ENCODE measurements around the gene PCLAF. TPM values are rescaled to one million over a fixed set of nuclear protein-coding genes. Genes with fewer than 3 reads are reported as not detected.

PCLAF gene
- total and polyA plus RNA-seq, 10 donors, result 1.7 to 83.3 (median 8.2) TPM

DNA sequence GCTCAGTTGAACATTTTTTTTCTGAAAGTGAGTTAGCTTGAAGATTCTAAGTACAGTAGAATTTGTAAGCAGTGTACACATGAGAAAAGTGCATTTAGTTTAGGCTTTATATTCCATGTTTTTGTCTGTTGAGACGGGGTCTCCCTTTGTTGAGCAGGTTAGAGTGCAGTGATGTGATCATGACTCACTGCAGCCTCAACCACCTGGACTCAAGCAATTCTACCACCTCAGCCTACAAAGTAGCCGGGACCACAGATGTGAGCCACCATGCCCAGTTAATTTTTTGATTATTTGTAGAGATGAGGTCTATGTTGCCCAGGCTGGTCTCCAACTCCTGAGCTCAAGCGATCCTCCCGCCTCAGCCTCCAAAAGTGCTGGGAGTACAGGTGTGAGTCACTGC, 20.0 kb downstream of the PCLAF start:
- H3K4me1 ChIP-seq, result peaks cover 0 to 11% (median 6%) of the 10 kb centered on the region in 6 donors
- DNase-seq, result no peak
- no peak overlapping the region for H3K4me3 ChIP-seq
- TF ChIP-seq POLR2A (IDR thresholded peaks at IDR 0.05) (no peak), POLR2AphosphoS5 (IDR thresholded peaks at IDR 0.05) (no peak)
- TF ChIP-seq, protein P1, sequence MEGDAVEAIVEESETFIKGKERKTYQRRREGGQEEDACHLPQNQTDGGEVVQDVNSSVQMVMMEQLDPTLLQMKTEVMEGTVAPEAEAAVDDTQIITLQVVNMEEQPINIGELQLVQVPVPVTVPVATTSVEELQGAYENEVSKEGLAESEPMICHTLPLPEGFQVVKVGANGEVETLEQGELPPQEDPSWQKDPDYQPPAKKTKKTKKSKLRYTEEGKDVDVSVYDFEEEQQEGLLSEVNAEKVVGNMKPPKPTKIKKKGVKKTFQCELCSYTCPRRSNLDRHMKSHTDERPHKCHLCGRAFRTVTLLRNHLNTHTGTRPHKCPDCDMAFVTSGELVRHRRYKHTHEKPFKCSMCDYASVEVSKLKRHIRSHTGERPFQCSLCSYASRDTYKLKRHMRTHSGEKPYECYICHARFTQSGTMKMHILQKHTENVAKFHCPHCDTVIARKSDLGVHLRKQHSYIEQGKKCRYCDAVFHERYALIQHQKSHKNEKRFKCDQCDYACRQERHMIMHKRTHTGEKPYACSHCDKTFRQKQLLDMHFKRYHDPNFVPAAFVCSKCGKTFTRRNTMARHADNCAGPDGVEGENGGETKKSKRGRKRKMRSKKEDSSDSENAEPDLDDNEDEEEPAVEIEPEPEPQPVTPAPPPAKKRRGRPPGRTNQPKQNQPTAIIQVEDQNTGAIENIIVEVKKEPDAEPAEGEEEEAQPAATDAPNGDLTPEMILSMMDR (IDR thresholded peaks at IDR 0.05 in 8 of 11, conservative IDR thresholded peaks at IDR 0.05 in 3 of 11), result no peak
- WGBS, 5 donors, result 93 to 99% (median 97%) methylated on average over 4 of the region's 4 CpGs
- H3K9me3 ChIP-seq, result no peaks in the 10 kb centered on the region
- no peaks in the 10 kb centered on the region for H3K27me3 ChIP-seq (replicated peaks in 1 of 7)
- intact Hi-C loops (cut with DNase I; ENCODE audit: low total_unique reads), result no loop called here
- H3K36me3 ChIP-seq, result no peaks in the 10 kb centered on the region
- H3K27ac ChIP-seq, result no peak overlapping the region

DNA sequence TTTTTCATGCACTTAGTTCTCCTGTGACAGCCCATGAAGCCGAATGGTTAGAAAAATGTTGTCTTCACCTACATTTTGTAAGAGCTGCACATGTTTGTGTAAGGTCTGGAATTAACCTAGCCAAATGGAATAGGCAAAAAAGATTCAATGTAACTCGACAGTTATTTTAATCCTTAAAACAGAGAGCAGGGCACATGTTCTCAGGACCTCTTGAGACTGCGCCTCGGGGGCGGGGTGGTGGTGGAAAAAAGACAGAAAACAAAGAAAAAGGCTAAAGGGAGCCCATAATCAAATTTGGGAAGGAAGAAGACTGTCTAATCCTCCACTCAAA, 24.6 kb downstream of the PCLAF start:
- H3K27me3 ChIP-seq (replicated peaks in 1 of 7), result no peaks in the 10 kb centered on the region
- peaks cover 8 to 43% (median 21%) of the 10 kb centered on the region in 6 donors for H3K4me1 ChIP-seq
- 58 to 66% (median 61%) methylated on average over 5 of the region's 5 CpGs for WGBS, 5 donors
- no peak for DNase-seq
- no peaks in the 10 kb centered on the region for H3K9me3 ChIP-seq
- intact Hi-C loops (cut with DNase I; ENCODE audit: low total_unique reads), result no loop called here
- peaks cover 0 to 4% (median 0%) of the 10 kb centered on the region in 6 donors for H3K36me3 ChIP-seq
- peak overlapping the region; percentile 56 to 98 (median 83) for H3K4me3 ChIP-seq
- TF ChIP-seq, protein P1 (IDR thresholded peaks at IDR 0.05 in 8 of 11, conservative IDR thresholded peaks at IDR 0.05 in 3 of 11), result peak in 2 of 11 experiments; percentile 3 to 9
- no peak for TF ChIP-seq POLR2AphosphoS5 (IDR thresholded peaks at IDR 0.05)
- peak overlapping the region in 7 of 8 donors; percentile 72 to 89 (median 84) for H3K27ac ChIP-seq

DNA sequence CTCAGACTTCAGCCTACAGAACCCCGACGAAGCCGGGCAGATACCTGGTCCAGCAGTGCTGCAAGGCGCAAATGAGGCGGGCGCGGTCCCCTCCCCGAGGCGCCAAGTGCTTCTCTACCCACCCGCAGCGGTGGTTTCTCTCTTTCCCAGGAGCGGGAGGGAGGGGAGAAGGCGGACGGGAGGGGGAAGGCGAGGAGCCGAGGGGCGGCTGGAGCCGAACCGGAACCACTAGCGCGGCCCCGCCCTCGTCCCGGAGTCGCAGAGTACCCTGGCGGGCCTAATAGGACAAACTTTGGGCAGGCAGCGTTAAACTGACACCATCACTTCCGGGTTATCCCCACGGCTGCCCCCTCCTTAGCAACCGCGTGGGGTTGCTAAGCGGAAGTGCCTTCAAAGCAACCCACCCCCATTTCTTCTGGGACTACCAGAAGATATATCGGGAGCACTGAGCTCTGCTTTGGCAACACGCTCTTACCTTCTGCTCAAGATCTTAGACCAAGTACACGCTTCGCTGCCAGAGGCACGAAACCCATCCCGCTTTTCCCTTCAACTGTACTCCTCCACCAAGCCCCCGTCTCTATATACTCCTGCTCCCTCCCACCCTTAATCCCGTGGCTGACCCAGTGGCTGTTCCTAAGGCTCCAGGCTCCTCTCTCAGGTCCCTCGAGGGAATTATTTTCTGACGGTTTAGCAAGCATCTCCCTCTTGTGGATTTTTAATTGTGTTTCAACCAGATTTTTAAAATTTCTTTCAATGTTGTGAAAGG, 25.1 kb downstream of the PCLAF start, which contains the start of gene CSNK1G1:
TSS of gene CSNK1G1 (minus strand) at position 230 of the 766 bp plus-strand sequence. CDS start 55,674 bp downstream, outside the sequence.
- H3K27me3 ChIP-seq (replicated peaks in 1 of 7), result no peaks in the 10 kb centered on the region
- peaks cover 8 to 48% (median 26%) of the 10 kb centered on the region in 6 donors for H3K4me1 ChIP-seq
- no peaks in the 10 kb centered on the region for H3K9me3 ChIP-seq
- peak; percentile 97 for DNase-seq
- peak in 1 of 3 donors; percentile 13 for TF ChIP-seq POLR2A (IDR thresholded peaks at IDR 0.05)
- TF ChIP-seq, protein P1 (IDR thresholded peaks at IDR 0.05 in 8 of 11, conservative IDR thresholded peaks at IDR 0.05 in 3 of 11), result peak in 2 of 11 experiments; percentile 2 to 9
- TF ChIP-seq POLR2AphosphoS5 (IDR thresholded peaks at IDR 0.05), result peak; percentile 80 to 89 (median 82)
- H3K36me3 ChIP-seq, result peaks cover 0 to 6% (median 0%) of the 10 kb centered on the region in 6 donors
- peak within 1 kb of the TSS; percentile 23 to 89 (median 80) for H3K27ac ChIP-seq
- 0 to 1% (median 0%) methylated on average over 21 to 42 of the region's 42 CpGs for WGBS, 5 donors
- peak within 1 kb of the TSS; percentile 56 to 98 (median 83) for H3K4me3 ChIP-seq
- intact Hi-C loops (cut with DNase I; ENCODE audit: low total_unique reads), result no loop called here

DNA sequence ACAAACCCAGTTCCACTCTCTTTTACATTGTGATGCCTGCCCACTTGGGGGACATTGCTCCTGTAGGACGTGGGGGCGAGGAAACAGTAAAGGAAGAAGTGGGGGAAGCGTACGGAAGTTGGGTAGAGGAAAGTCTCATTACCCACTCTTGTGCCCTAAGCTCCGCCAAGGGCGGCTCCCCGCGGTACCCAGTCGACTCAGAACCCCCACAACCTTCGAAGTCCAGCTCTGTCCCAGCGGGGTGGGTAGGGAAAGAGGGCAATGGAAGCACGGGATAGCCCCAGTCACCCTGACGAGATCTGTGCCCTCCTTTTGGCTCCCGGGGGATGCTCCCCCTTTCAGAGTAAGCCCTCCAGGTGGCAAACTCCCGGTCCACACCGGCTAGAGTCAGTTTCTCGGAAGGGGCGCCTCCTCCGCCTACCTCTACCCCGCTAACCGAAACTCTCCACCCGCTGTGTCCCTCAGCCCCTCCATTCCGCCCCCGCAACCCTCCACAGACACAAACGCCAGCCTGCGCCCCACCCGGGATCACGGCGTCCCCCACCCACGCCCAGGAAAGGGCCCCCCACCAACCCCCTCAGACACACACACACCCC, 25.8 kb downstream of the PCLAF start:
- intact Hi-C loops (cut with DNase I; ENCODE audit: low total_unique reads), result no loop called here
- DNase-seq, result no peak
- WGBS, 5 donors, result 0 to 2% (median 0%) methylated on average over 30 of the region's 30 CpGs

More for the DNA sequence above, 25.8 kb downstream of the PCLAF start:
- peak overlapping the region; percentile 23 to 89 (median 80) for H3K27ac ChIP-seq
- no peaks in the 10 kb centered on the region for H3K27me3 ChIP-seq (replicated peaks in 1 of 7)
- H3K9me3 ChIP-seq, result no peaks in the 10 kb centered on the region
- H3K4me3 ChIP-seq, result peak overlapping the region; percentile 56 to 98 (median 83)
- TF ChIP-seq POLR2A (IDR thresholded peaks at IDR 0.05), result no peak
- no peak for TF ChIP-seq POLR2AphosphoS5 (IDR thresholded peaks at IDR 0.05)
- TF ChIP-seq, protein P1 (IDR thresholded peaks at IDR 0.05 in 8 of 11, conservative IDR thresholded peaks at IDR 0.05 in 3 of 11), result no peak
- H3K4me1 ChIP-seq, result peaks cover 8 to 54% (median 28%) of the 10 kb centered on the region in 6 donors
- H3K36me3 ChIP-seq, result peaks cover 0 to 6% (median 0%) of the 10 kb centered on the region in 6 donors
